Neural progenitor cell (in vitro differentiated cells): ENCODE measurements around the gene DNAJA4.

ENCODE experiments used
- CTCF ChIP-seq: fragments of 200-600 bp; sonication (generic); IDR thresholded peaks from 2 replicates; pipeline ENCODE4 v1.5.1; 2017; ENCODE audit warnings: antibody characterized with exemption, mild to moderate bottlenecking
- EZH2 ChIP-seq: fragments of 200-600 bp; sonication (generic); IDR thresholded peaks from 2 replicates; pipeline ENCODE4 v1.6.1; 2017; ENCODE audit warnings: antibody characterized with exemption, mild to moderate bottlenecking, moderate library complexity
- EZH2phosphoT487 ChIP-seq: fragments of 200-600 bp; sonication (generic); IDR thresholded peaks from 2 replicates; pipeline ENCODE4 v1.6.1; 2017; ENCODE audit warnings: antibody characterized with exemption

GRCh38 chr15:78234515-78235040 lies 29.8 kb upstream of the DNAJA4 start, which contains the start of gene ACSBG1:
- no peak for TF ChIP-seq CTCF
- no peak for TF ChIP-seq EZH2
- no peak for TF ChIP-seq EZH2phosphoT487
